HG03045 (cell line): Measurements from ENCODE around the gene SAMD11.

Experiments
- ATAC-seq: cut with Tn5 transposase; IDR thresholded peaks from one replicate; pipeline ENCODE4 v1.9.1; 2021; ENCODE audit warnings: mild to moderate bottlenecking, moderate library complexity; ENCODE audit not compliant: unreplicated experiment

The SAMD11 gene

DNA sequence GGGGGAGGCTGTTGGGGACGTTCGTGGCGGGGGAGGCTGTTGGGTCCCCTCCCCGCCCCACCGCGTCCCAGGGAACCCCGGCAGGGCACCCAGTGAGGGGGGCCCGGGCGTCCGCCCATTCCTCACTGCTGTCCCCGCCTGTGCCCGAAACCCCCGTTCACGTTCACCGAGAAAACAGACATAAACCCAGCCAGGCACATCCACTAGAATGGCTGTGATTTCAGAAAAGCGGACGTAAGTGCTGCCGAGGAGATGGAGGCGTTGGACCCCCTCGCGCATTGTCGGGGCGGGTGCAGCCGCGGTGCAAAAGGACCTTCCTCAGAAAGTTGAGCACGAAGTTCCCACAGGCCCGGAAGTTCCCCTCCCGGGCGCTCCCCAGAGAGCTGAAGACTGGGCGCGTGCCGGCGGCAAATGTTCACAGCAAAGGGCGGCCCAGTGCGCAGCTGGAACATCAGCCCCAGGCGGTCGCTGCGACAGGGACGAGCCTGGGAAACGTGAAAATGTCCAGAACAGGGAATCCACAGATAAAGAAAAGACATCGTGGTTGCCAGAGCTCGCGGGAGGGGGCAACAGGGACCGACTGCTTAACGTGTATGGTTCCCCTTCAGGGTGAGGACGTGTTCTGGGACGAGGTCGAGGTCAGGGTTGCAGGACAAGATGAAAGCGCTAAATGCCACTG is 18.5 kb upstream of the SAMD11 start:
- no peak for ATAC-seq

DNA sequence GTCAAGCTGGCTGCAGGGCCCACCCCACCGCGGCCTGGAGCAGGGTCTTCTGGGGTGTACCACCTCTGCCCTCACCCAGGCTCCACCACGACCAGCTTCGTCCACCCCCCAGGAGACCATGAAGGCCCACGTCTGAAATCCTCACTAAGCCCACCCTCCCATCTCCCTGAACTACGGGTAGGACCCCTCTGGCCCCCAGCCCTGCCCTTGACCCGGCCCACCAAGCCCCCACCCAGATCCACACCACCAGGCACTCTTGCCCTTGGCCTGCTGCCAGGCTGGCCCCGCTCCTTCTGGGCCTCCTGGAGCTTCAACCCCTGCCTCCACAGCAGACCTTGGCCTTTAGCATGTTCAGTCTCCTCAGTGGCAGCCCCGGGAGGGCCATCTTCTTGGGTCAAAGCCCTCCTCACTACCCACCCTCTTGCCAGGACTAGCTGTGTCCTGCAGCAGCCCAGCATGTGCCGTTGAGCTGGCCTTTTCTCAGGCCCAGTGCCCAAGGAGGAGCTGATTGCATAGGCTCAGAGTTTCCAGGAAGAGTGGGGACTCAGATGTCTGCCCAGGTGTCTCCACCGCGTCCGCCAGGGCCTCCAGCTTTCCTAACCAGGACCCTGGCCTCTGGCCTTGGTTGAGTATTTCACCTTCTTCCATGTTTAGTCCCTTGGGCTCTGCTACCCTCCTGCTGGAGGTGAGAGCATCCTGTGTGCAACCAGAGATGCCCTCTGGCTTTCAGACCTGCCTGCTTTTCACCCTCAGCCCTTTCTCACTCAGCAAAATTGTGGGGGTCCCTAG is 17.7 kb upstream of the SAMD11 start:
- ATAC-seq: no peak

DNA sequence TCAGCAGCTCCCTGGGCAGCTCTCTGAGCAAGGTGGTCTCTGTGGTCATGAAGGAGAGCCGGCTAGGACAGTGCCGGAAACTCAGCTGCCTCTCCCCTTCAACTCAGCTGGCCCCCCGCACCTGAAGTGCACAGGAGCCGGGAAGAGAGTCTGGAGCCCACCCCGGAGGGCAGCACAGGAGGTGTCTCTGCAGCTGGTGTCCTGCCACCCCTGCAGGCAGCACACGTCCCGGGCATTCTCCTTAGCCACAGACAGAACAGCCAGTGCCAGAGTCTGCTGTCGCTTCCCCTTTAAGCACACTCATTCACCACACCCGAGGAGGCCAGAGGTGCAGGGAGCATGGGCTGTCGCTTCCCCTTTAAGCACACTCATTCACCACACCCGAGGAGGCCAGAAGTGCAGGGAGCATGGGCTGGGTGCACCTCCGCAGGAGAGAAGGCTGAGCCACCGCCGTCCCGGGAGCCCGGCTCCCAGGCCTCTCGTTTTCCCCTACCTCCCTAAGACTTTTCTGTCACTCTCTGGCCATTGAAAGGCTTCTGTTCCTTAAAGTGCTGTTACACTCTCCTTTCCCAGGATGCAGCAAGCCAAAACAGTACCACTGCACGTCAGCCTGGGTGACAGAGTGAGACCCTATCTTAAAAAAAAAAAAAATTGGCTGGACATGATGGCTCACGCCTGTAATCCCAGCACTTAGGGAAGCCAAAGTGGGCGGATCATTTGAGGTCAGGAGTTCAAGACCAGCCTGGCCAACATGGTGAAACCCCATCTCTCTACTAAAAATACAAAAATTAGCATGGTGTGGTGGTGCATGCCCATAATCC is 16.9 kb upstream of the SAMD11 start:
- ATAC-seq: no peak

DNA sequence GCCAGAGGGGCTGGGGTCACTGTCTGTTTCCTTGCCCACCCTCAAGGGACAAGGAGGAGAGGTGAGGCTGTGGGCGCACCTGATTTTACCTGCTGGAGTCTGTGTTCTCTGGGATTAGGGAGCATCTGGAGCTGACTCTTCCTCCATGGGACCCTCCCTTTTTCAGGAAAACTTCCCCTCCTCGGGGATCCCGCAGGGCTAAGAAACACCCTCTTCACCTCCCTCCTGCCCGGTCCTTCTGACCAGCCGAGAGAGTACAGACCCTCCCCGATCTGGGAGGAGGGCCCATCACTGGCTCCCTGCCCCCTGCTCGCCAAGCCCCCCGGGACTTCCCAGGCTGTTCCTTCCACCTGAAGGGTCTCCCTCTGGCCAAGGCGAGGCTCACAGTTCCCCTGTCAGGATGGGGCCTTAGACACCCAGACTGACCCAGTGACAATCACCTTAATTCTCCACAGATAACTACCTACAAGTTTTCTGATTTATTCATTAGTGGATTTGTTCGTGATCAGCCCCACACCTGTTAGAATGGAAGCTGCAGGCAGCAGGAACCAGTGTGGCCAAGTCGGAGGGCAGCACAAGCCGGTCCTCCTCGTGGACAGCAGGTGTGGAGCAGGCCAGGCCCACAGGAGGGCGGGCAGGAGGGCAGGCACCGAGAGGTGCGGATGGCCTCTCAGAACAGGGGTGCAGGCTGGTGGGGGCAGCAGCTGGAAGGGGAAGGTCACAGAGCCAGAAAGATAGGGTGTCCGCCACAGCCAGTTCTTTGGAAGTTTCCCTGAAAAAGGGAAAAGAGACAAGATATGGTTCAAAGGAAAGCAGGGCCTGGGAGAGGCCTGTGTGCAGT is 15.9 kb upstream of the SAMD11 start:
- no peak for ATAC-seq

DNA sequence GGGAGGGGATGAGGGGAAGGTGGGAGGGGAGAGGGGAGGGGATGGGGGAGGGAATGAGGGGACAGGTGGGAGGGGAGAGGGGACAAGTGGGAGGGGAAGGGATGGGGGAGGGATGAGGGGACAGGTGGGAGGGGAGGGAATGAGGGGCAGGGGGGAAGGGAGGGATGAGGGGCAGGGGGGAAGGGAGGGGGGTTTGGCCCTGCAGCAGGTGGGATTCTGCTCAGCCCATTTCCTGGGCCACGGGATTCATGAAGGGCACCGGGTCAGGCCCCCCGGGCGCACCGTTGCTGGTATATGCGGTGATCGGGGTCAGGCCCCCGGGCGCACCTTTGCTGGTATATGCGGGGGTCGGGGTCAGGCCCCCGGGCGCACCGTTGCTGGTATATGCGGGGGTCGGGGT is 15.1 kb upstream of the SAMD11 start:
- no peak for ATAC-seq

DNA sequence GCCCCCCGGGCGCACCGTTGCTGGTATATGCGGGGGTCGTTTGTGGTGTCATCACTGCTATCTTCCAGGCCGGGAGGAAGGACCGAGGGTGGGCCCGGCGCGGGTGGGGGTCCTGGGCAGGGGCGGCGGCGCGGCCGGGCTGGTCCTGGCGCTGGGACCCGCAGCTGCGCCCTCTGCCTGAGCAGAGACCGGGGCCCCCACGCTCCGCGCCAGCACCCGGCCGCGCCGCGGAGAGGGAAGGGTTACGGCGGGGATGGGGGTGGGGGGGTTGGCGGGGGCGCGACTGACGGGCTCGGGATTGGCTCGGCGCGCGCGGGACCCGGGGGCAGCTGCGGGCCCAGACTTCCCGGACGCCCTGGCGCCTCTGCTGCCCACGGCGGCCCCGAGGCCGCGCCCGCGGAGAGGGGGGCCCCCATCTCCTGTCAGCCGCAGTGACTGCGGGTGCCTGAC is 13.8 kb upstream of the SAMD11 start:
- ATAC-seq: no peak

DNA sequence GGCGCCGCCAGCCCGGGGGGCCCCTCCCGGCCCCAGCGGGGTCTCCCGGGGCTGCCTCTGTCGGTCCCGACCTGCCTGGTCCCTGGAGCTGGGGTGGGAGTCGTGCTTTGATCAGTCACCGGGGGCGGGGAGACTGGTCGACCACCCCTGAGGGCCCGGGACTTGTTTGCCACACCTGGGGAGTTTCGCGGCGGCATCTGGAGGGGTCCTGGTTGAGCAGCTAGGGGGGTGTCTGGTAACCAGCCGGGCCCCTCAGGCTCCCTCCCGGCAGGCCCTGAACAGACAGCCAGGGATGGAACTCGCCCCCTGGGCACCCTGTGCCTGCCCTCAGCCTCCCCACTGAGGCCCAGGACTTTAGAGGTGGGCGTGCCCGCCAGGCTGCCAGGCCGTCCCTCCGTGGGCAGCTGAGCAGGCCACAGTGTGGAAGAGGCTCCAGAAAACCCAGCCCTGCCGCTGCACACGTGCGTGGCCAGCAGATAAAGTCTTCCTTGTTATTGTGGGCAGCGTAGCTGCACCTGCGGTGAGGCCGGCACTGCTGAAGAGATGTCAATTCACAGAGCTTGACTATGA is 13.3 kb upstream of the SAMD11 start:
- ATAC-seq: no peak

DNA sequence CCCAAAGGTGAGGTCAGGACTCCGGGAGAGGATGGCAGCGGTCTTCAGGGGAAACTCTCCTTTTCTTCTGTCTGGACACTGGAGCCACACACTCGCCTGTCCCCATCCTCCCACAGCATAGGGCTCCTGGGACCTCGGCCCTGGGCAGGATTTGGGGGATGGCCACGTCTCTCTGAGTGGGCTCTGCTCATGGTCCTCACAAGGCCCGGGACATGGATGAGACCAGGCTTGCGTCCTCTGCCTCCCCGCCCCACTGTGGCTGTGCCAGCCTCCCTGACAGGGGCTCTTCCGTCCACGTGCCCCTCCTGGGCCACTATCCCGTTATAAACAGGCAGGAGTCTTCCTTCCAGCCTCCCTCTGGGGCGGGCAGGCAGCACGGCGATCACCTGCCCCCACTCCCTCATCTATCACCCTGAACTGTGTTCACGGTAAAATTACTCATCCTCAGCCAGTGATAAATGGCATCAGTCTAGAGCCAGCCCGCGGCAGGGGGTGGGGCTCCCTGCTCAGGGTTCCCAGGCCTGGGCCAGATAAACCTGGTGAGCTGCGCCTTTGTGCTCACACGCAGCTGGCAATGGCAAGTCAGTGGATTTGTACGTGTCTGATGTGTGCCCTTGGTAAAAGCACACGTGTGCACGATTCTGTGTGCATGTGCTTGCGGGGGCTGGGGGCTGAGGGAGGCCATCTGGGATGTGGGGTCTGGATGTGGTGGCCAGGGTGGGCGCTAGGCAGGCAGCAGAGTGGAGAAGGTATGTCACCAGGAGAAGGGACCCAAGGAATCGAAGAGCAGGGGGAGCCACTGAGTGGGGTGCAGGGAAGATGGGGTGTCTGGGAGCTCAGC is 12.6 kb upstream of the SAMD11 start:
- ATAC-seq: no peak

DNA sequence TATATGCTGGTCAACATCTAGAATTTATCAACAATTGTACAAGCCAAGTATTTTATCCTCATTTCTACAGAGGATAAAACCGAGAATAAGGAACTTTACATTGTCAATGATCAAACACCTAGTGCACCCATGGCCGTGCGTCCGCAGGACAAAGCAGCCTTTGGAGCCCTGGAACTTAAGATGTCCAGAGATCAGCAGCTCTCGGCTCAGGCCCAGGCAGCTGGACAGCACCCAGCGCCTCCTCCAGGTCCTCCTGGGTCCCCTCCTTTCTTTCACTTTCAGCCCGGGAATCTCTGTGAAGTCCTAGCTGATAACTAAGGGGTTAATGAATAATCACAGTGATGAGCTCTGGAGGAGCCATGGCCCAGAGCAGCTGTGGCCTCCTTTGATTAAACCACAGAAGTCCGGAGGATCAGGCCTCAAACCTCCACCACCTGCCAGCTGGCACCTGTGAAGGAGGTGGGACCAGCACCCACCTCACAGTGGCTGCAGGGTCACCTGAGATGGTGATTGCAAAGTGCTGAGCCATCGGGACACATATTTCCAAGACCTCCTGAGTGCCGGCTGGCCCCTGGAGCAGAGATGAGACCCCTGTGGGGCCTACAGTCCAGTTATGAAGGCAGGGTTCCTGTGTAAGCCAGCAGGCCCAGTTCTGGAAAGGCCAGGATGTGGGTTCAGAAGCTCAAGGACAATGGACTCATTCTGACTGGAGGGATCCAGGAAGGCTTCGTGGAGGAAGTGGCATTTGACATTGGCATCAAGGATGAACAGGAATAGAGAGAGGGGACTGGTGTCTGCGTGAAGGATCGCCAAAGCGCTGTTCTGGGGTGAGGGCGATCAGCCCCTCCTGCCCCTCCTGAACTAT is 11.6 kb upstream of the SAMD11 start:
- ATAC-seq: no peak

DNA sequence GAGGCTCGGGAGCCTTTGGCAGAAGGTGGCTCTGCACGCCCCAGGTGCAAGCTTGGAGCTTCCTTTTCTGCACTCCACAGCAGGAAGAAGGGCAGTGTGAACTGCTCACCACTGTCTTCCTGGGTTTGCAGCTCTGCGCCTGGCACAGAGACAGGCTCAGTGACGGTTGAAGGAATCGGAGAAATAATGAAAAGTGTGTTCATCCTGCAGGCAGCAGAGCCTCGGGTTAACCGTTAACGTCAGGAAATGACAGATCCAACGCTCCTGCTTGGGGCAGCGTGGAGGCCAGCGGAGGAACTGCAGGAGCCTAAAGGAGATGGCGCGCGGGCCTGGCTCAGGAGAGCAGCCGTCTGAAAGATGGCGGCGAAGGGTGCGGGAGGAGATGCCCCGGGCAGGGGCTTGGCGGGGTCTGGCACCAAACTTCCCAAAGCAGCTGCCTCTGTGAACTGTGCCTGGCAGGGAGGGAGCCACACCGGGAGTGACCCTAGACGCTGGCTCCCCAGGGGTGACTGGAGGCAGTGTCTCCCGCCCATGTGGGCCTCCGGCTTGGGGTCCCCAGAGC is 10.9 kb upstream of the SAMD11 start:
- ATAC-seq: no peak

DNA sequence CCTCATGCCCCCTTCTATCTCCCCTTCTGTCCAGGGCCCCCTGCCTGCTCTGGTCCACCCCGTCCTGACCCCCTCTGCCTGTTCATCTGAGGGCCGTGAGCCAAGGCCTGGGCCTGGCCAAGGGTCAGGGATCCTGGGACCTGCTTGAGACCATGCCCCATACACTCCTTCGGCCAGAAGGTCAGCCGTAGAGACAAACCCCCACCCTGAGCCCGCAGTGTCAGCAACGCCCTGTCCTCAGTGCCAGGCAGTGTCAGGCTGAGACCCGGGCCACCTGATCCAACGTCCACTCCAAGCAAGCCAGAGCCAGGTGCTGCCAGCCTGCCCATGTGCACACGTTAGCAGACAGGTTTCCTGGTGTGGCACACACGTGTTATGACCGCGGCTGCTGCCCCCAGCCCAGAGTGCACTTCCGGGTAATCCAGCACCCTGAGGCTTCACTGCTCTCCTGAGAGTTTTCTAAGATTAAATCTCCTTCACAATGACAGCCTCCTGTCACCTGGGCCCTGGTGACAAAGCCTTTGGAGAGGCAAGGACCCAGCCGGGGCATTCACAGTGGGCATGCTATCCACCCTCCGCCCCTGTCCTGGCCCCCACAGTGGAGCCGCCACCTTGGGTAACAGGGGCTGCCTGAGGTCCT is 10.1 kb upstream of the SAMD11 start:
- no peak for ATAC-seq

DNA sequence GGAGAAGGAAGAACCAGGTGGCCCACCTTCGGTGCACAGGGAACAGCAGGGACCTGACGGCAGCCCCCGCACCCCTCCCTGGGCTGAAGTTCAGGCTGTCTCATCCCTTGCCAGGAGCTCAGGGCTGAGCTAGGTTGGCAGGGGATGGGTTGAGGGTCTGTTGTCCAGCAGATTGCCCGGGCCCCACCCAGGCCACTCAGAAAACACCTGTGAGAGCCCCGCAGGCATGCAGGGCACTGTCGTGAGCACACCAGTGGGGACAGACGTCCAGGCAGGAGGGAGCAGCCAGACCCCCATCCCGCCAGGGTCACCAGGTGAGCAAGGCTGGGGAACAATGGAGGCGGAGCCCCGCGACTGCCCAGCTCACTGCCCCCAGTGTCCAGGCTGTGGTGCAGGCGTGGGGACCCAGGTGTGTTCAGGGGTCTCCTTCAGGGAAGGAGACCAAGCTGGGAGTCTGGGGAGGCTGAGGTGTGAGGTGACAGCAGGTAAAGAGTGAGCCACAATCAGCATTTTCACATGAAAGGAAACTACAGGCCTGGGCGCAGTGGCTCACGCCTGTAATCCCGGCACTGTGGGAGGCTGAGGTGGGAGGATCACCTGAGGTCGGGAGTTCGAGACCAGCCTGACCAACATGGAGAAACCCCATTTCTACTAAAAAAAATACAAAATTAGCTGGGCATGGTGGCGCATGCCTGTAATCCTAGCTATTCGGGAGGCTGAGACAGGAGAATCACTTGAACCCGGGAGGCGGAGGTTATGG is 9.4 kb upstream of the SAMD11 start:
- ATAC-seq: no peak

DNA sequence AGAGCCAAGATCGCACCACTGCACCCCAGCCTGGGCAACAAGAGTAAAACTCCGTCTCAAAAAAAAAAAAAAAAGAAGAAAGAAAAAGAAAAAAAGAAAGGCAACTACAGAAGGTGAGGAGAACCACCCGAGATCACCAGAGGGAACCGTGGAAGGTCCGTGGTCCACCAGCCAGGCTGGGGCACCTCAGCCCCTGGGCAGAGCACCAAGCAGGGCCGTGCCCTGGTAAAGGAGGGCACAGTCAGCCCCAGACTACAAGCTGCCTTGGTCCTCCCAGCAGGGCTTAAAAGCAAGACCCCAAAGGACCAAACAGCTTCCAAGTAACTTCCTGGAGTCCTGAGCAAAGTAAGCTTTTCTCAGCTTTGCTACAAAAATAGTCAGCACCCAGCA is 8.8 kb upstream of the SAMD11 start:
- no peak for ATAC-seq

DNA sequence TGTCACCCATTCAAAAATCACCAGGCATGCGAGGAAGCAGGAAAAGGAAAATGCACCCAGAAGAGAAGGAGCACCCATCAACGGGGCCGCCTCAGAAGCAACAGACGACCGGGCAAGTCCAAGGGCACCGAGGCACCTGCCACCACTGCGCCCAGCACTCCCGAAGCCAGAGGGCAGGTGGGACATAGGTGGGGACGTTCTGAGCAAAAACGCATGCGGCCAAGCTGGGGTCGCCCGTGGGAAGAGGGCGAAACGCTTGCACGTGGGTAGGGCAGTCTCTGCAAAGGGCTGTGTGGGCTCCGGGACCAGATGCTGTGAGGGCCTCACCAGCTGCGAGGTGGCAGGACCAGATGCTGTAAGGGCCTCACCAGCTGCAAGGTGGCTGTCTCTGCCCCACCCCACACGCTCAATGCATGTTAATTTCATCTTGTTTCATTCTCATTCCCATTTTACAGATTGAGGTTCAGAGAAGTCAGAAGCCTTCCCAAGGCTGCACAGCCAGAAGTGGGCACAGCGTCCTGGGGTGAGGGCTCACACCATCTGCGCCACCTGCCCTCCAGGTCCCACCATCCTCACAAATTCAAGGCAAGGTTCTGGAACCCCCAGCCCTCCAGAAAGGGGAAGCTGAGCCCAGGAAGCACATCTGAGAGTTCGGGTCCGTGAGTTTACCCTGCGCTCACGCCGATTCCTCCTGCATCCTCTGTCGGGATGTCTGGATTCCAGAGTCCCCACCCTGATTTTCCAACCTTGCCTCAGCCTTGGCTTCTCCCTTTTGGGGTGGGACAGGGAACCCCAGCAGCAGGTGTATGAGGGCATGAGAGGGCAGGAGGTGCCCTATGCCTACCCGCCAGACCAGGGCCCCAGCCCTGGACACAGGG is 8.2 kb upstream of the SAMD11 start:
- no peak for ATAC-seq

DNA sequence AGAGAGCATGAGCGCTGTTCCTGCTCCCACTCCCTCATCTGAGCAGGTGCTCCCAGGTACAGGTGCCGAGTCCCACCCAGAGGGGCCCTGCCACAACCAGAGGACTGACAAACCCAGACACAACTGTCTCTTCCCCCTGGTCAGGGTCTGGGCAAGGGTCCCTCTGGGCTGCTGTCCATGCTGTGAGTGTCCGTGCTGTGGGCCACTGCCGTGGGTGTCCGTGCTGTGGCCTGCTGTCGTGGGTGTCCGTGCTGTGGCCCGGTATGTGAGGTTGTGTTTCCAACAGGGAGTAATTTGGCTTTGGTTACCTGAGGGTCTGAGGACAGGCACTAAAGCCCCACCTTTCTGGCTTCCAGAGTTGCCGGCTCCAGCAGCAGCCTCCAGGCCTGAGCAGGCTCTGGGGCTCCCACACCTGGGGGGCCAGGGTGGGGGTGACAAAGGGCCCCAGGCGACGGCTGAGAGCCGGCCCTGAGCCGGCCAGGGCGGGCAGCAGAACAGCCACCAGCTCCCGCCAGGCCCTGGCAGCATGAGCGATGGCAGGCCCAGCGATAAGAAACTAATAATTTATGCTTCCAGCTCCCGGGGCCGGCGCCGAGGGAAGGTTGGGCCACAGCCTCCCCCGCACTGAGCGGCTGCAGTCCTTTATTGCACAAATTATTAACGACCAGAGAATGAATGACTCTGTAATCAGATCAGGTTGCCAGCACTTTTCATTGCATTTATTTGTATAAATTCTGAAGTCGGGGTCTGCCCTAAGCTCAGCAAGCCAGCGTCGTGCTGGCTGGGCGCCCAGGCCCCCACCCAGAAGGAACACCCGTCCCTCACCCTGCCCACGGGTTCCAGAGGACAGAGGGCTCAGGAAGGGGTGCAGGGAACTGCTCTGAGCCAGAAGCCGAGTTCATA is 7.3 kb upstream of the SAMD11 start:
- no peak for ATAC-seq
